ENCODE data around the gene RERG.

The RERG gene

GRCh38 chr12:15131431-15131830, 89.8 kb downstream of the RERG start:
- no peak for TF ChIP-seq CTCF (IDR thresholded peaks at IDR 0.05; ENCODE audit: insufficient read depth, low read length, missing control alignments)
- no peak for DNase-seq (ENCODE audit: low read depth, low spot score)
- ChIA-PET CTCF (no interaction called here), POLR2A (no interaction called here)
- no peak overlapping the region for H3K4me3 ChIP-seq (ENCODE audit: low read depth, low read length)

- ChIA-PET POLR2A (no interaction called here), CTCF (no interaction called here)
- no peak for TF ChIP-seq CTCF (IDR thresholded peaks at IDR 0.05; ENCODE audit: insufficient read depth, low read length, missing control alignments)
- DNase-seq (ENCODE audit: low read depth, low spot score) = no peak
- no peak overlapping the region for H3K4me3 ChIP-seq (ENCODE audit: low read depth, low read length)
Measured at GRCh38 chr12:15130541-15130940, 90.7 kb downstream of the RERG start.

DNA sequence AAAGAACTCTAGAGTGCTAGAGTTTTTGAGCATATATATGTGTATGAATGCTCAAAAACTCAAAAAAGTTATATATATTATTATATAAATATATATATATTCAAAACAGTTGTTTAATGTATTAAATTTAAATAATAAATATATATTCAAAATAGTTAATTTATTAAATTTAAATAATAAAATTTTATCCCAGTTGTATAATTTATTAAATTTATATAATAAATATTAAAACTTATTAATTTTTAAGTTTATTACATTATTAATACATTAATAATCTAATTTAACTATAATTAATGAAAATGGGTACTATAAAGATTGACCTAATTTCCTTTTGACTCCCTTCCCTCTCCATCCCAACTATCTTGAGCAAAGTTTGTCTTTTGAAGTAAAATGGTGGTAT, 97.8 kb downstream of the RERG start:
- POLR2A ChIA-PET = no interaction called here
- CTCF ChIA-PET = no interaction called here
- no peak for TF ChIP-seq CTCF (IDR thresholded peaks at IDR 0.05; ENCODE audit: insufficient read depth, low read length, missing control alignments)

GRCh38 chr12:15122344-15122743, 98.9 kb downstream of the RERG start:
- TF ChIP-seq CTCF (IDR thresholded peaks at IDR 0.05; ENCODE audit: insufficient read depth, low read length, missing control alignments) = no peak
- ChIA-PET CTCF (no interaction called here), POLR2A (no interaction called here)
- no peak for DNase-seq (ENCODE audit: low read depth, low spot score)
- no peak overlapping the region for H3K4me3 ChIP-seq (ENCODE audit: low read depth, low read length)

More for the DNA sequence above, 97.8 kb downstream of the RERG start:
- H3K4me3 ChIP-seq (ENCODE audit: low read depth, low read length) = no peak overlapping the region
- no peak for DNase-seq (ENCODE audit: low read depth, low spot score)

DNA sequence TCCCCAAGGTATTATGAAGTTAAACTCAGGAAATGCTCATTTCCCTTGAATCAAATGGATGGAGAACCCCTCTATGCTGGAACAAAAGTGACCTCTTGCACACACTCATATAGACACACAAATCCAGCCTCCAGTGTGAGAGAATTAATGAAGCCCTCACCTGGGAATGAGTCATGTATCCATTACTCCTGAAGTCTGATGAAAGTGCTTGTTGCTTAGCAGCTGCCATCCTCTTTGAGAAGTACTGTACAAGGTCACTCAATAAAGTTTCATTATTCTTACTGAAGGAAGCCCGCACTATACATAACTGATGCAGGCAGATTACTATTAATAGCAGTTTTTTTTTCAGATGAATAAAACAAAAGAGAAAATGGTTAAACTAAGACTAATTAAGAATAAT, 102.3 kb downstream of the RERG start:
- ChIA-PET CTCF (no interaction called here), POLR2A (no interaction called here)
- no peak for TF ChIP-seq CTCF (IDR thresholded peaks at IDR 0.05; ENCODE audit: insufficient read depth, low read length, missing control alignments)
- DNase-seq (ENCODE audit: low read depth, low spot score) = no peak
- no peak overlapping the region for H3K4me3 ChIP-seq (ENCODE audit: low read depth, low read length)

GRCh38 chr12:15116983-15117382, 104.2 kb downstream of the RERG start:
- no peak overlapping the region for H3K4me3 ChIP-seq (ENCODE audit: low read depth, low read length)
- TF ChIP-seq CTCF (IDR thresholded peaks at IDR 0.05; ENCODE audit: insufficient read depth, low read length, missing control alignments) = no peak
- POLR2A ChIA-PET = no interaction called here
- CTCF ChIA-PET = no interaction called here
- DNase-seq (ENCODE audit: low read depth, low spot score) = no peak

All from AG04449 (cell line).